HEK293T (cell line): ENCODE data around the gene RNF214.

Source experiments
- BHLHE40 ChIP-seq: fragments of 450-650 bp; IDR thresholded peaks from 2 replicates; pipeline ENCODE4 v1.6.1; 2016; ENCODE audit warnings: mild to moderate bottlenecking, moderate library complexity, borderline replicate concordance
- CTBP1 ChIP-seq: fragments of 450-650 bp; IDR thresholded peaks from 2 replicates; pipeline ENCODE4 v1.6.1; 2016; ENCODE audit warnings: borderline replicate concordance
- ELF4 ChIP-seq: fragments of 450-650 bp; IDR thresholded peaks from 2 replicates; pipeline ENCODE4 v1.6.1; 2017; ENCODE audit warnings: antibody characterized with exemption
- FOXK2 ChIP-seq: fragments of 450-650 bp; IDR thresholded peaks from 2 replicates; pipeline ENCODE4 v1.6.1; 2016; ENCODE audit warnings: mild to moderate bottlenecking
- PKNOX1 ChIP-seq: fragments of 450-650 bp; IDR thresholded peaks from 2 replicates; pipeline ENCODE4 v1.6.1; 2016
- SP1 ChIP-seq: fragments of 450-650 bp; IDR thresholded peaks from 2 replicates; pipeline ENCODE4 v1.6.1; 2017

GRCh38 chr11:117334896-117335295 is 102.4 kb downstream of the RNF214 start:
- TF ChIP-seq ELF4 (no peak), BHLHE40 (no peak), FOXK2 (no peak), CTBP1 (no peak), PKNOX1 (no peak), SP1 (no peak)
